PC-9 (cell line): Measurements from ENCODE around the gene ZCCHC14. TPM values are rescaled to one million over a fixed set of nuclear protein-coding genes. Genes with fewer than 3 reads are reported as not detected.

Experiments
- BruUV-seq: library from RNA; stranded (reverse); fragments of 400-500 nt; replicated peaks from 2 replicates; lab custom pipeline; 2021; lab: Mats Ljungman, UMichigan
- CTCF ChIA-PET: fragments of 300-600 bp; sonication (Branson Sonifier 250); formaldehyde crosslinking; loops from one replicate; lab custom pipeline; 2022; ENCODE audit warnings: antibody characterized with exemption; lab: Charles Lee
- POLR2A ChIA-PET: fragments of 300-600 bp; sonication (Branson Sonifier 250); formaldehyde crosslinking; loops from one replicate; lab custom pipeline; 2022; ENCODE audit warnings: antibody characterized with exemption; ENCODE audit not compliant: unreplicated experiment; lab: Charles Lee
- DNase-seq, 2 experiments: peaks; one replicate each; pipeline versions ENCODE4 v3.0.0 to v3.0.0-alpha.2; 2015 to 2022; ENCODE audit warnings: mixed read lengths in 1 of 2
- H2AFZ ChIP-seq: fragments of 200-600 bp; sonication (generic); 2 replicates; pipeline ENCODE4 v1.8.1; 2017; ENCODE audit warnings: antibody characterized with exemption
- H3F3A ChIP-seq: fragments of 200-600 bp; sonication (generic); 2 replicates; pipeline ENCODE4 v1.8.1; 2017; ENCODE audit warnings: antibody characterized with exemption, mild to moderate bottlenecking, low read depth; ENCODE audit not compliant: insufficient read depth
- H3K27ac ChIP-seq: fragments of 200-600 bp; sonication (generic); 2 replicates; pipeline ENCODE4 v1.6.1; 2016; ENCODE audit warnings: mixed run types
- H3K27me3 ChIP-seq: fragments of 200-600 bp; sonication (generic); 2 replicates; pipeline ENCODE4 v1.6.1; 2016; ENCODE audit warnings: low read depth, mixed run types; ENCODE audit not compliant: insufficient read depth
- H3K36me3 ChIP-seq: fragments of 200-600 bp; sonication (generic); 2 replicates; pipeline ENCODE4 v1.6.1; 2016; ENCODE audit warnings: low read depth, mixed run types
- H3K4me1 ChIP-seq: fragments of 200-600 bp; sonication (generic); replicated peaks from 2 replicates; pipeline ENCODE4 v1.6.1; 2016; ENCODE audit warnings: mixed run types; ENCODE audit not compliant: insufficient read depth
- H3K4me2 ChIP-seq: fragments of 200-600 bp; sonication (generic); 2 replicates; pipeline ENCODE4 v1.6.1; 2017; ENCODE audit warnings: mixed run types
- H3K4me3 ChIP-seq: fragments of 200-600 bp; sonication (generic); 2 replicates; pipeline ENCODE4 v1.6.1; 2016; ENCODE audit warnings: mixed run types
- H3K79me2 ChIP-seq: fragments of 200-600 bp; sonication (generic); 2 replicates; pipeline ENCODE4 v1.6.1; 2017; ENCODE audit warnings: low read depth, mixed run types
- H3K9me2 ChIP-seq: fragments of 200-600 bp; sonication (generic); 2 replicates; pipeline ENCODE4 v1.8.1; 2017; ENCODE audit warnings: mild to moderate bottlenecking; ENCODE audit not compliant: insufficient read depth
- H3K9me3 ChIP-seq: fragments of 200-600 bp; sonication (generic); 2 replicates; pipeline ENCODE4 v1.8.1; 2016; ENCODE audit warnings: low read depth; ENCODE audit not compliant: insufficient read depth
- H4K20me1 ChIP-seq: fragments of 200-600 bp; sonication (generic); 2 replicates; pipeline ENCODE4 v1.8.1; 2017; ENCODE audit not compliant: insufficient read depth
- EZH2 ChIP-seq: fragments of 200-600 bp; sonication (generic); IDR thresholded peaks from 2 replicates; pipeline ENCODE4 v1.8.0; 2017; ENCODE audit warnings: antibody characterized with exemption, low read depth
- intact Hi-C: fragments of 100-400 bp; cut with micrococcal nuclease; formaldehyde crosslinking; loops from one replicate; pipeline ENCODE4 v1.10.0; 2022; ENCODE audit not compliant: unreplicated experiment
- total RNA-seq: library from RNA; stranded (reverse); gene quantifications from 2 replicates; pipeline ENCODE4 v1.2.3, GENCODE V29; 2021
- TF ChIP-seq, protein P1 (sequence below): fragments of 200-600 bp; sonication (generic); conservative IDR thresholded peaks from 2 replicates; pipeline ENCODE4 v1.6.1; 2017; ENCODE audit warnings: mixed run types, antibody characterized with exemption, mild to moderate bottlenecking, moderate library complexity

The ZCCHC14 gene
- total RNA-seq, 1 experiment from 2014 or later = 17.9 TPM

DNA sequence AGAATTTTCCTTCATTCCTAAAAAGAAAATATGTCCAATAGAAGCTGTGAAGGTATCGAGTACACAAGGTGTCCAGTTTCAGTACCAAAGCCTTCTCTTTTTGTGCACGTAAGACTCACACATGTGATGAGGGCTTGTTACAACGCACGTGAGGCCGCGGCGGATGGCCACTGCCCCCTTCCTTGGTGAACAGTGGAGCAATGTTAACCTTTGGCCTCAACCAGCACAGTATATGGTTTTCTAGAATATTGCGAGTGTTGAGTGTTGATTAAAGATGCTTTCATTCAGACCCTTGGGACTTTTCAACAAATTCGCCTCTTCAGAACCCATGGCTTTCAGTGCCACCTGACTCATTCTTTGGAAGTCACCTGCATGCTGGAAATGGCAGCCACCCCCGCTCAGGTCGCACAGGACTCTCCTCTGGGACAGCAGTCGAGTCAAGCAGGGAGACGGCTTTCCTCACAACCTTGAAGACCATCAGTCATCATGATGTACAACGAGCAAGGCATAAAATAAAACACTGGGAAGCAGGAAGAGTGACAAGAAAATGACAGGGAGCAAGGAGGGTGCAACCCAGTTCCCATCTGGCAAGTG lies 86.2 kb downstream of the ZCCHC14 start:
- intact Hi-C loops = loop anchor here (2.0 to 5.0 kb wide), 2 partner anchors 14 to 56 kb away; partner anchors contain the start of gene MAP1LC3B
- POLR2A ChIA-PET = interaction anchor here (0.6 kb wide), 1 partner anchor 363 kb away, joined by 5 read pairs; no protein-coding TSS in a partner anchor
- BruUV-seq = no TSS peak
- Histone ChIP-seq H3K36me3 (peaks cover 6% of the 10 kb centered on the region; the same call in 1 of the 2 replicates), H3K79me2 (no peaks in the 10 kb centered on the region), H3K27ac (no peak overlapping the region), H3K27me3 (no peaks in the 10 kb centered on the region), H3F3A (peaks cover 25% of the 10 kb centered on the region; the same call in 1 of the 2 replicates), H2AFZ (no peak overlapping the region), H3K9me2 (no peaks in the 10 kb centered on the region), H3K4me3 (no peak overlapping the region), H3K4me2 (no peak overlapping the region), H3K9me3 (no peaks in the 10 kb centered on the region), H4K20me1 (peaks cover 5% of the 10 kb centered on the region), H3K4me1 (no peaks in the 10 kb centered on the region)
- no peak for DNase-seq
- TF ChIP-seq, protein P1, sequence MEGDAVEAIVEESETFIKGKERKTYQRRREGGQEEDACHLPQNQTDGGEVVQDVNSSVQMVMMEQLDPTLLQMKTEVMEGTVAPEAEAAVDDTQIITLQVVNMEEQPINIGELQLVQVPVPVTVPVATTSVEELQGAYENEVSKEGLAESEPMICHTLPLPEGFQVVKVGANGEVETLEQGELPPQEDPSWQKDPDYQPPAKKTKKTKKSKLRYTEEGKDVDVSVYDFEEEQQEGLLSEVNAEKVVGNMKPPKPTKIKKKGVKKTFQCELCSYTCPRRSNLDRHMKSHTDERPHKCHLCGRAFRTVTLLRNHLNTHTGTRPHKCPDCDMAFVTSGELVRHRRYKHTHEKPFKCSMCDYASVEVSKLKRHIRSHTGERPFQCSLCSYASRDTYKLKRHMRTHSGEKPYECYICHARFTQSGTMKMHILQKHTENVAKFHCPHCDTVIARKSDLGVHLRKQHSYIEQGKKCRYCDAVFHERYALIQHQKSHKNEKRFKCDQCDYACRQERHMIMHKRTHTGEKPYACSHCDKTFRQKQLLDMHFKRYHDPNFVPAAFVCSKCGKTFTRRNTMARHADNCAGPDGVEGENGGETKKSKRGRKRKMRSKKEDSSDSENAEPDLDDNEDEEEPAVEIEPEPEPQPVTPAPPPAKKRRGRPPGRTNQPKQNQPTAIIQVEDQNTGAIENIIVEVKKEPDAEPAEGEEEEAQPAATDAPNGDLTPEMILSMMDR = no peak
- no peak for TF ChIP-seq EZH2
- CTCF ChIA-PET = no interaction called here

DNA sequence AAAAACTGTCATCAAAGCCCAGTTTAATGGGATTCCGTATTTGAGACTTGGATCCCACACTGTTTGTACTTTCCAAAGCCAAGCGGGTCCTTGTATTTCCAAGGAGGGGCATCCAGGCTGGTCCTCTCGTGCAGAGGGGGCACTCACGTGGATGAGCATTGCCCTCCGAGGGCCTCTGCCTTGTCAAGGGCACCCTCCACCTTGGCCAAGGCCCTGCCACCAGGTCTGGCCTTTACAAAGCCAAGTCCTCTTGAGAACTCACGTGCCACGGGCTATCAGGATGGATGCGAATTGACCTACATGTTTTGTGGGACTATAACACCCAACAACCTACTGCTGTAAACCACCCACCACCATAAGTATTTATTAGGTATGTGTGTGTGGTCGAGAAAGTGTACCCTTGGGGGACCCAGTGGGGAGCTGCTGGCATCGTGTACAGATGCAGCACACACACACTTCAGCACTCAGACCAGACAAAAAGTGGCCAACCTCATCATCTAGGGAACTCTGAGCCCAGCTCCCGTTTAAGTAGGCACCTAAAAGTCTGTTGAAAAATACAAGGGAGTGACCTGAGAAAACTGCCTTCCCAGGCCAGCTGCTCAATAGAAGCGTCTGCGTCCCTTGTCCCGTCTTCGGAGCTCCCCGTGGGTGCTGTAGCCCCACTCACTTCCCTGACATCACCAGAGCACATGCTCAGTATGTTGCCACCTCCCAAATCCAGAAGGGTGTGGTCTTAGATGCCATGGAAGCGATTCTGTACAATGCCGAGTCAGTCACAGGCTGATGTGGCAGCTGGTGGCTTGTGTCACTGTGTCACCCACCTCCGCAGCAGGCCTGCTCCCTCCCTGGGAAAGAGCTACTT lies 87.8 kb downstream of the ZCCHC14 start:
- Histone ChIP-seq H3K4me1 (no peaks in the 10 kb centered on the region), H2AFZ (no peak overlapping the region), H3K27ac (no peak overlapping the region), H3K27me3 (no peaks in the 10 kb centered on the region), H3K4me2 (no peak overlapping the region), H3K9me3 (no peaks in the 10 kb centered on the region), H3K79me2 (no peaks in the 10 kb centered on the region), H3K4me3 (no peak overlapping the region), H3F3A (peaks cover 25% of the 10 kb centered on the region; the same call in 1 of the 2 replicates), H3K36me3 (peaks cover 9% of the 10 kb centered on the region; the same call in 1 of the 2 replicates), H4K20me1 (peaks cover 5% of the 10 kb centered on the region; the same call in 1 of the 2 replicates), H3K9me2 (no peaks in the 10 kb centered on the region)
- BruUV-seq = no TSS peak
- no peak for DNase-seq
- intact Hi-C loops = loop anchor here (5.0 kb wide), 1 partner anchor 57 kb away; no protein-coding TSS in a partner anchor
- POLR2A ChIA-PET = no interaction called here
- no peak for TF ChIP-seq EZH2
- TF ChIP-seq, protein P1 = no peak
- CTCF ChIA-PET = no interaction called here

DNA sequence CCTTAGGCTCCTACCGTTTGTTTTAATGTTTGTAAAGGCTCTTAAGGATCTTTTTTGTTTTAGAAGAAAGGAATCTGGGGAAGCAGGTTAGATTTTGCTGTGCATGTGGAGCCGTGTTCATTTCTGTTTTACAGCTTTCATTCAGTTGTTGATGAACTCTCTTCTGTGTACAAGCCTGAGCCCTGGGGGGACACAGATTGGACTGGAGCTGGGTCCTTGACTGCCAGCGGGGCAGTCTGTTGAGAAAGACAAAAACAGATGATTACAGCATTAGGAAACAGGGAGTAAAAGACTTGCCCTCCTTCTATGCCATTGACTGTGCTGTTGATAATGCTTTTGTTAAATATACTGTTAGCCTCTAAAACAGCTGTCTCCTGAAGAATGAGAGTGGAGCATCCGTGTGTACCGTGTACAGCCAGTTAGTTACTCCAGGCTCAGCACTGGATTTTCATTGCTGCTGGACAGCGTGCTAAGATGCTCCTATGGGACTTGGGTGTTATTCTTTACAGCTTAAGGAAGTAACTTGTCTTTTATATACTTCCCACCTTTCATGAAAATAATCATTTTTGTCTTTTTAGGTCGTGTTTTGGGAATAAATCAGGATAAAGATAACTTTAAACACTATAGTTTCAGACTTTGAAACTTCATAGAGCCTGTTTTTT lies 97.5 kb downstream of the ZCCHC14 start:
- peaks cover 16% of the 10 kb centered on the region for H3K4me1 ChIP-seq
- intact Hi-C loops = no loop called here
- no peak overlapping the region for H3K4me3 ChIP-seq
- TF ChIP-seq, protein P1 = no peak
- TF ChIP-seq EZH2 = no peak
- H3K9me2 ChIP-seq = no peaks in the 10 kb centered on the region
- H3F3A ChIP-seq = peaks cover 4% of the 10 kb centered on the region; the same call in 1 of the 2 replicates
- no peak for DNase-seq
- no peak overlapping the region for H3K4me2 ChIP-seq
- peaks cover 10% of the 10 kb centered on the region; the same call in 1 of the 2 replicates for H3K36me3 ChIP-seq
- ChIA-PET POLR2A (no interaction called here), CTCF (interaction anchor here (0.6 to 1.3 kb wide), 2 partner anchors 240 to 1309 kb away, joined by 7 to 14 read pairs; no protein-coding TSS in a partner anchor)
- no TSS peak for BruUV-seq
- peaks cover 62% of the 10 kb centered on the region for H4K20me1 ChIP-seq
- no peaks in the 10 kb centered on the region for H3K27me3 ChIP-seq
- no peaks in the 10 kb centered on the region for H3K9me3 ChIP-seq
- no peak overlapping the region for H3K27ac ChIP-seq
- H2AFZ ChIP-seq = no peak overlapping the region
- H3K79me2 ChIP-seq = peaks cover 52% of the 10 kb centered on the region
